ENCODE measurements around the gene UNC13B. TPM values are rescaled to one million over a fixed set of nuclear protein-coding genes. Genes with fewer than 3 reads are reported as not detected.

Gene UNC13B
- total RNA-seq, 1 donor from 2014 or later: 20.4 TPM

DNA sequence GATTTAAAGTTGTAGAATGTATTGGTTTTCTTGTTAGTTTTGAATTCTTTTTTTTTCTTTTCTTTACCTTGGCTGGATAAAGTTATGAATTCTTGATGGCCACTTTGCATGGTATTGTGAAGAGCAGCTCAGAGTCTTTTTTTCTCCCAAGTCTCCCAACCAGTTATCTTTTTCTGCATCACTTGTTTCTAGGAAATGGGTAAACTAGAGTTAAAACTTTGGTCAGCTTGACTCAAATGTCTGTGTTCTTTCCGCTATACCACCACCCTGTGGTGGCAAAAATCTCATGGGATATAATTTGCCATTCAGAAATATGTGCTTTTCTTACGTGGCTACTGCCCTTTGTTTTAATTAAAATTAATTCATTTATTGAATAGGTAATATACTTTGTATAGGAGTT is 113.2 kb downstream of the UNC13B start:
- DNase-seq (ENCODE audit: low read depth in 2 of 2): peak; percentile 10 to 19

GRCh38 chr9:35277171-35277520 is 115.3 kb downstream of the UNC13B start:
- DNase-seq (ENCODE audit: low read depth in 2 of 2): no peak

- peak; percentile 52 to 86 for DNase-seq (ENCODE audit: low read depth in 2 of 2)
These were observed 116.0 kb downstream of the UNC13B start for GRCh38 chr9:35277628-35278359.

GRCh38 chr9:35279946-35280345 is 118.1 kb downstream of the UNC13B start:
- DNase-seq (ENCODE audit: low read depth in 2 of 2): no peak

GRCh38 chr9:35280399-35280798 is 118.6 kb downstream of the UNC13B start:
- no peak for DNase-seq (ENCODE audit: low read depth in 2 of 2)

- DNase-seq (ENCODE audit: low read depth in 2 of 2): no peak
These were observed 123.9 kb downstream of the UNC13B start for GRCh38 chr9:35285731-35286130.

DNA sequence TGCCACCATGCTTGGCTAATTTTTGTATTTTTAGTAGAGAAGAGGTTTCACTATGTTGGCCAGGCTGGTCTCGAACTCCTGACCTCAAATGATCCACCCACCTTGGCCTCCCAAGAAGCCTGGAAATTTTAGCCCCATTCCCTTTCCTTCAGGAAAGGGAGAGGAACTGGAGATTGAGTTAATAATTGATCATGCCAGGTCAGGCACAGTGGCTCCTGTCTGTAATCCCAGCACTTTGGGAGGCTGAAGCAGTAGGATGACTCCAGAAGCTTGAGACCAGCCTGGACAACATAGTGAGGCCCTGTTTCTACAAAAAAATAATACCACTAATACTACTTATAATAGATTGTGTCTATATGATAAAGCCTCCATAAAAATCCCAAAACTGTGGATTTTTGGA is 124.6 kb downstream of the UNC13B start:
- no peak for DNase-seq (ENCODE audit: low read depth in 2 of 2)

GRCh38 chr9:35287987-35288632 is 126.3 kb downstream of the UNC13B start:
- peak in 1 of 2 donors; percentile 56 for DNase-seq (ENCODE audit: low read depth in 2 of 2)

DNA sequence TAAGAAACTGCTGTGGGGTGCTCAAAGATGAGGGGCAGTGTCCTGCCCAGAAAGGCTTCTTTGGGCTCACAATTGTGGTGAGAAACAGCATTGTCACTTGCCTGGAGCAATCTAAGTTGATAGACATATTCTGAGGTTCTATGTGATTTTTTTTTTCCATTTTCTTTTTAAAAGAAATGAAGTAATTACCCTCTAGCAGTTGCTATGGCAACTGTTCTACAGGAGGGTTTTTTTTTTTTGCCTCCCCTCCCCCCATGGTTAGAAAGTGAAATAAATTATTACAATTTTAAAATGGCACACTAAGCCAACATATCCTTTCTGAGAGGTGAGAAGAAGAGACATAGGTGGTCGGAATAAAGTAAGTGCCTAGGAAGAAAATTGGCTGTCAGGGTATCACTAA is 127.0 kb downstream of the UNC13B start:
- DNase-seq (ENCODE audit: low read depth in 2 of 2): no peak

DNA sequence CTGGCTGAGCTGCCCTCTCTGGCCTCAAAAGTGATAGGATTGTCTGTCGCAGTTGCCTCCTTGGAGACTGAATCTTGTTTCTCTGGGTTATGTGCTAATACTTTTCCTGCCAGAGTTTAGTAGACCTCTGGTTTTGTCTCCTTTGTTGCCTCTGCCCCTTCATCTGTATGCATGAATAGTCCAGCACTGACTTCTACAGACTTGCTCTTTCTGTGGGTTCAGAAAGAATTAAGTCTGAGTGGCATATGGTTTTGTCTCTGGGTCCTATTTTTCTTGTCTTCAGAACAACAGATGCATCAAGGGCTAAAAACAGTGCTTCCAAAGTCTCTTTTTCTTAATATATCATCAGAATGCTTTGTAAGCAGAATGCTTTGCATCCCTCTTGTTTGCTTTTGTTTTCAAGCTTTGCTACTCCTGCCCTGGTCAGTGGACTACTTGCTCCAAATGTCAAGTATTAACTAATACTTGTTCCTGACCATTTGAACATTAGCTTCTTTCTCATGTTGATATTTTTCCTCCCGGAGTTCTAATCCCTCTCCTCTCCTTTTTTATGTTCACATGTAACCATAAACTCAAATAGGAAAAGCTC is 131.7 kb downstream of the UNC13B start:
- no peak for DNase-seq (ENCODE audit: low read depth in 2 of 2)

- DNase-seq (ENCODE audit: low read depth in 2 of 2): no peak
These were observed 132.3 kb downstream of the UNC13B start for GRCh38 chr9:35294066-35294465.

- no peak for DNase-seq (ENCODE audit: low read depth in 2 of 2)
These were observed 132.7 kb downstream of the UNC13B start for GRCh38 chr9:35294556-35294955.

- DNase-seq (ENCODE audit: low read depth in 2 of 2): no peak
These were observed 133.7 kb downstream of the UNC13B start for GRCh38 chr9:35295369-35296036.

DNA sequence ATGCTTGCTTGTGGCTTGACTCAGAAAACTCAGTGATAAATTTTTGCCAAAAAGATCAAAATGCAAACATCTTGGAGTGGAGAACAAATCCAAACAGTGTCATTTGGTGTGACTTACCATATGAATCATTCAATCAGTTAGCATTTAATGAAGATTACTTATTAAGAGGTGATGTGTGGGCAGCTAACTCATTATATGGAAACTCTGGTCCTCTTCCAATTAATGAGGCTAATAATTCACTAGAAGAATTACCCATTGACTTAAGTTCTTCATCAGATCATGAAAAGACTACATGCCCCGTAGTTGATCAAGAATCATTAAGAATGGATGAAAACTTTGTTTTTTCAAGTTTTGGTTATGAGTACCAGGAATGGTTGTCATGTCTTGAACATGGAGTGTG is 141.8 kb downstream of the UNC13B start:
- DNase-seq (ENCODE audit: low read depth in 2 of 2): no peak

- DNase-seq (ENCODE audit: low read depth in 2 of 2): no peak
These were observed 144.5 kb downstream of the UNC13B start for GRCh38 chr9:35306283-35306682.

GRCh38 chr9:35308316-35308715 is 146.5 kb downstream of the UNC13B start:
- DNase-seq (ENCODE audit: low read depth in 2 of 2): no peak

GRCh38 chr9:35311891-35312639 is 150.3 kb downstream of the UNC13B start:
- no peak for DNase-seq (ENCODE audit: low read depth in 2 of 2)

DNA sequence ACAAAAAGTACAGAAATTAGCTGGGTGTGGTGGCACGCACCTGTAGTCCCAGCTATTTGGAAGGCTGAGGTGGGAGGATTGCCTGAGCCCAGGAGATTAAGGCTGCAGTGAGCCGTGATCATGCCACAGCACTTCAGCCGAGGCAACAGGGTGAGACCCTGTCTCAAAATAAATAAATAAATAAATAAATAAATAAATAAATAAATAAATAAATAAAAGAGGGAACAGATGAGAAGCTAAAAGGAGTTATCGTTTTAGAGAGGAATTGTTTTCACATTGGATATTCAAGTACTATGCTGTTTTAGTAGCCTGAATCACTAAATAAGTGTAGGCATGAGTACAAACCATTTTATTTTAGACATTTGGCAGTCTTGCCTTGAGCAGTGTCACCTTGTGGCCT is 151.7 kb downstream of the UNC13B start:
- DNase-seq (ENCODE audit: low read depth in 2 of 2): no peak

GRCh38 chr9:35313916-35314315 is 152.1 kb downstream of the UNC13B start:
- peak in 1 of 2 donors; percentile 5 for DNase-seq (ENCODE audit: low read depth in 2 of 2)

DNA sequence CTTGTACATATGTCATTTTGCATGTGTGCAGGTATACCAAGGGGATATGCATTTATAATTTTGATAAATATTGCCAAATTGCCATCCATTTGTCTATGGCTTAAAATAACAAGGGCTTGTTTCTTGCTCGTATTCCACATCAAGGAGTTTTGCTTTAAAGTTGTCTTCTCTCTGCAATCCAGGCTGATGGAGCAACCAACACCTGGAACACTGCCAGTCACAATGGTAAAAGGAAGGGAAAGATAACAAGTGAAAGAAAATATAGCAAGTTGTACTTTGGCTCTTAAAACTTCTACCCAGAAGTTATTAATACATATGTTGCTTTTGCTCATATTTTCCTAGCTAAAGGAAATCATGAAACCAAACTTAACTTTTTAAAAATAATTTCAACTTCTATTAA is 156.9 kb downstream of the UNC13B start:
- peak in 1 of 2 donors; percentile 29 for DNase-seq (ENCODE audit: low read depth in 2 of 2)

GRCh38 chr9:35322075-35322885 is 160.5 kb downstream of the UNC13B start:
- DNase-seq (ENCODE audit: low read depth in 2 of 2): no peak
